Anterior cingulate cortex (tissue), 58 donors: ENCODE data around the gene ABT1.

ENCODE experiments used
- DNase-seq, 58 donors: peaks; one replicate each; lab custom pipeline; 2025; lab: John Stamatoyannopoulos, UW

ABT1 gene

DNA sequence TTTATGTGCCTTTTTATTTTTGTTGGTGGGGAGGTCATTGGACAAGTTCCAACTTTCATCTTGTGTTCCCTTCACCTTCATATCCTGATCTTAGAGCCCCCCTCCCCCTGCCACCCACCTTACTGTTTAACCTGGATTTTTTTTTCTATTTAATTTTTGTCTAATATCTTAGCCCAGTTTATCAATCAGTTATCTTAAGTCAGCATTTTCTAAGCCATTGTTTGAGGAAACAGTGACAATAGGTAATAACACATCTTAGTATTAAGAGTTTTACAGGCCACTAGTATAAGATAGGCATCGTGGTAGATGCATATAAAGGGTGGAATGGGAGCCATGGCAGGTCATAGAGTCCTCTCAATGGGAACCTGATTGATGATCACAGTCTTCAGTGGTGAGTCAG lies 2.4 kb downstream of the ABT1 start:
- no peak for DNase-seq

DNA sequence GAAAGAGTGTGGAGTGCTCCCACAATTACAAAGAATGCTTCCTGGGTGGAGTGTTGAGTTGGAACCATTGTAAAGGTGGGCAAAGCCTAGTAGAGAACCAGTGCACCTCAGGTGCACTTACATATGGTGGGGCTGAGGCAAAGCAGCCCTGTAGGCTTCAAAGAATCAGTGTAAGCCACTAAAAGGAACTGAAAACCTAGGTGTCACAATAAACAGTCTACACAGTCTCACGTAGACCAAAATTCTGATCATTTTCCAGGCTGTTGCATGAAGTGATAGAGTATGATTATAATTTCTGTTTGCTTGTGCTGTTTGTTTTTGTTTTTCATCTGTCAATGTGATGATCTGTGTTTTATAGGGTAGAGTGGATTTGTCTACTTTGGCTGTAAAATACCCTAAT lies 2.8 kb downstream of the ABT1 start:
- no peak for DNase-seq

DNA sequence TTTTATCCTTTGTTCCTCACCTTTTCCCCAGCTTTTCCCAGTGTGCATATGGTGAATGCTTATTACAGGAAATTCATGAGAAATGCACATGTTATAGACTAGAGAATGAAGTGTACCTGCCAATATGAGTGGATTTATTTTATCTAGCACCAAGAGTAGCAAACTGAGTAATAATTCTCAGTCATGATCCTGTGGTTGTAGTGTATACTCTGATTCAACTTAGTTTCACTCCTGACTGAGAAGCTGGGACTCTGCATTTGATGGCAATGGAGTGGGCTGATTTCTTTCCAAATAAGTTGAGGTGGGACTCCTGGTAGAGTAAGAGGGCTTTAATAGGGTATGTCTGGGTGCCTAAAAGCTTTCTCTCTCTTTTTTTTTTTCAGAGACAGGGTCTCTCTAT lies 4.0 kb downstream of the ABT1 start:
- no peak for DNase-seq

DNA sequence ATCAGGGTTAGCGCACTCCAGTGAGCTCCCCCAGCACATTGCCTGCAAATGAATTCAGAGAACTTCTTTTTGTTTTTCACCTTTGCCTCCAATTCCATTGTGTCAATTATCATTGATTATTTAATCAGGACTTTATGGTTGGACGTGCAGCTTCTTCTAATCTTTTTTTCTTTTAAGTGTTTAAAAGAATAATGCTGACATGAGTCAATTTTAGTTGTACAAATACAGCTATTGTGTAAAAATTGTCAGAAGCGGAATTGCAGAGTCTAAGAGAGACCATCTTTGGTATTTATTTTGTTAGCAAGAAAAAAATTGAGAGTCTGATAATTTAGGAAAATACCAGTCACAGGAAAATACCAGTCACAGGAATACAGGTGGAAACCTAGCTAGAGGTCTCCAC lies 5.5 kb downstream of the ABT1 start:
- DNase-seq = no peak

DNA sequence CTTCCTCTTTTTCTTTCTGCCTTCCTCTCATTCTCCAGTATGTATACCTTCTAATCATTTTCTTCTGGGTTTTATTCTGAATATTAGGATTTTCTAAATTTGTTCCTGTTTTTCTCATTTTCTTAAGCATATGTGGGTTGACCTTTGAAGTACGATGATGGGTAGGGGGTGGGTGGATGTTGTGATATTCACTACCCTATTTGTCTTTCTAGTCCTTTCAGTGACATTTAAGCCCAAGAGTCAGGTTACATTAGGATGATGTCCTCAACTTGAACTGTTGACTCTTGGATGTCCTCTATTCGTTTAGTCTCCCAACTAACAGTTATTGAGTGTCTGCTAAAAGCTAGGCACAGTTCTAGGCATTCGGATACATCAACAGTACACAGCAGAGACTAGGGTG lies 7.3 kb downstream of the ABT1 start:
- no peak for DNase-seq

DNA sequence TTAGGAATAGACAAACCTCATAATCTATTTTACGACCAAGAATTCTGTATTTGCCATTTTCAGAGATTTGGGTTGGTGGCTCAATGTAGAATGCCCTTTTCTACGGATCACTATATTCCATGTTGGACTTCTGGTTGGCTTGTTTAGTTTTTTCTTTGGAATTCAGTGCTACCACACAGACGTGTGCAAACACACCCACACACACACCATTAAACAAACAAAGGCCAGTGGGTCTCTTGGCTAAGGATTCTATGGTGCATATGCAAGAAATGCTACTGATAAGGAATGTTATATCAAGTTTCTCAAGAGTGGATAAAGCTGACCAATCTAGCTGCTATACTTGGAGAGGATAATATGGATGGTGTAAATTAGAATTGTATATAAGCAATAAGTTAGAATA lies 8.0 kb downstream of the ABT1 start:
- DNase-seq = no peak

DNA sequence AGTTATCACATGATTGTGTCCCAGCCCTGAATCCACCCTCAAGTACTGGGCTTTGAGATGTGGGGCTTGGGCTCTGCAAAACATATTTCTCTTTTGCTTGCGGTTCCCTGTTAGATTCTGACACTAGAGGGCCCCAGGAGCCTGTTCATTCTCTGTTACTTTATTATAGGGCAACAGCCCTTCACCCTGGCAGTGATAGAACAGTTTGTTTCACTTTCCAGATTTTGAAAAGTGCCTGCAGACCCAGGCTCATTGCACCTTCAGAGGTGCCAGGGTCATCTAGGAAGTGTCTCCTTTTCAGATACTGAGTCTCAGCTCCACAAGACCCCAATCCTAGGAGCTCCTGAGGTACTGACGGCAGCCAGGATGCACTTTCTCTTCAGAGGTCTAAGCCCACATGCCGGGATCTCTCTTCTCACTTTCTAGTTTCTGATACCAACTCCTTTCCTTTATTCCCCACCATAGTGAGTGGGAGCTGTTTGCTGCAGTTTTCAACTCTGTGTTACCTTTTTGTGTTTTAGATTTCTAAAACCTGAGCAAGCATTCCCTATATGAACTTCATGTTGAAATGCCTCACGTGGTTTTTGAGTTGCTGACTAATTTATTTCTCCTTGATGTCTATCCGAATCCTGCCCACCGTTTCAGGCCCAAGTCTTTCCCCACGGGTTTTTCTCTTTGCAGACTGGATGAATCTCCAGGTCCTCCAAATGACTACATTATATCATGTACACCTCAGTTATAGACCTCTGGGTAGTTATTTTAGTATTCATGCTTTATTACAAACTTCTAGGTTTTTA lies 10.9 kb downstream of the ABT1 start:
- peak in 27 of 58 donors; percentile 2 to 62 (median 20) for DNase-seq

DNA sequence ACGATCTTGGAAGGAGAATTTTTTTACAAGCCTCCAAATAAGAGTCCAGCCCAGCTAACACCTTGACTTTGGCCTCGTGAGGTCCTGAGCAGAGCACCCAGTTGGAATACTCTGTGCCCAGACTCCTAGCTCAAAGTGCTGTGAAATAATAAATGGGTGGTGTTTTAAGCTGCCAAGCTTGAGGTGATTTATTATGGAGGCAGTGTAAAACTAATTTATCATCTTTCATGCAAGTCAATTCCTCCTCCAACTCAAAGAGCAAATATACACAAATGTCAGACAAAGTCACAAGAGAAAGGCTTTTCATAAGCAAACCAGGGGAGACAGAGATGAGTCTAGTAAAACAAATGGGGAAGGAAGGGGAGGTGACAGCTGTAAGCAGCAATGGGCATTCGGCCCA lies 12.7 kb downstream of the ABT1 start:
- DNase-seq = no peak

DNA sequence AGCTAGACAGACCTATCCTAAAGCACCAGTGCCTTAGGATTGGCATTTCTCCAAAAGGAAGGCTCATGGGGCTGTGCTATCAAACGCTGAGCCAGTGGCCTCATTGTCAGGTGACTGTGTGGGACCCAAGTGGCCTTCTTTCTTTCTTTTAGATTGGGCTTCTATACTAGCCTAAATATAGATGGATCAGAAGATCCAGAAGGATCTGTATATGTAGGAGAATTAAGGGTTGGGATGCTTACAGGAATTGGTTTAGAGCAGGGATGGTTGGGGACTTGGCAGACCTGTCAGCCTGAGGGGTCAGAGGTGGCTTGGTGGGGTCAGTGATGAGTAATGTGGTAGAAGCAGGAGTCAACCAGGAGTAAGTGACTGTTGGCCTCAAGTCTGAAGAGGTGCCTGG lies 14.8 kb downstream of the ABT1 start:
- no peak for DNase-seq

DNA sequence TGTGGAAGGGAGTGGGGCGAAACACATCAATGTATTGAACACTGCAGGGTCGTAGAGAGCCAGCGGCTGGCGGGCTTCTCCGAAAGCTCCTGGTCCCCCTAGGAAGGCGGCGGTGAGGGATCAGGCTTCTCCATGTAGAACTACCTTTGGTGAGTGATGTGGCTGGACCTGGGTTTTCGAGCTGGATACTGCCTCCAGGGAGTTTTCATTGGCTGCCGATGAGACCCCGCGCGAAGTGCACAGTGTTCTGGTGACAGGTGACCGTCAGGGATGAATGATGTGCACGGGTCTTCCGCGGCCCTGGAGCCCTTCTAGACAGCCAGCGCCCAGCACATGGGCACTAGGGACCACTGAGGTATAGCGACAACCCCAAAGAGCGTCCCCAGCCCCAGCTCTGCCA lies 16.4 kb downstream of the ABT1 start:
- no peak for DNase-seq

DNA sequence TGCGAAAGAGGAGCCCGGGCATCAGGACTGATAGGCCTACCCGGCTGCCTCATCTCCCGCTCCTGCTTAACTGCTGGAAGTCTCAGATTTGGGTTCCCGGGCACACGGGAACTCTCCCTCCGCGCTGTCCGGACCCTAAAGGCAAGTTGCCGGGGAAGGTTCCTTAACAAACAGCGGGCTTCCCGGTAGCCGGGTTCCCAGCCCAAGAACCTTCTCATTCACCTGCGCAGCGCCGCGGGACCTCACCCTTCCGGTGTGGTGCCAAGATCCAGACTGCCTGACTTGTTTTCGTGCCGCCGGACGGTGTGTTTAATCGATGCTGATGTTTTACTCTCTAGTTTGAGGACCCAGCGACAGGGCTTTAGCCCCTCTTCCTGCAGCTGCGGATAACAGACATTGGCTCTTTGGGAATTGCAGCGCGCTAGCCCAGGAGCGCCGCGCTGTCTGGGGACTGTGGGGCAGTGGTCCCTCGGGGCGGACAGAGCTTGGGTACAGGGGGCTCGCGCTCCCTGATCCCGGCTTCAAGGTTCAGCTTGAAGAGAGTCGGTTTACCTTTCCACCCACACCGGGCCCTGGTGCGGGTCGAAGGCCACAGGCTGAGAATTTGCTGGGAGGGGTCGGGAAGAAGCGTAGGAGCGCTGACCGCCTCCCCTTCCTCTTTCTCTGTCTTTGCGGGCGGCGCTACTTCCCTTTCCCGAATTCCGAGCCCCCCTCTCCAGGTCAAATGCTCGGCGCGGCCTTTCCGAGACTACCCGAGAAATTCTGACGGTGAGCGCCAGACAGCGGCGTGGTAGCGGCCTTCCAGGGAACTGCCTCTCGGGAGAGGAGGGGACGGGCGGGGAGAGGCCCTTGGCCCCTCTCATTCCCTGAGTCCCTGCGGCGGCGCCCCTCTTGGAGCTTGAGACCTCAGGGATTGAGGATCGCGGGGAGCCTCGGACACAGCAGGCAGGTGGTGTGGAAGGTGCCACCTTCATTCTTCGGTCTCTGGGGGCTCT lies 17.2 kb downstream of the ABT1 start:
- no peak for DNase-seq

DNA sequence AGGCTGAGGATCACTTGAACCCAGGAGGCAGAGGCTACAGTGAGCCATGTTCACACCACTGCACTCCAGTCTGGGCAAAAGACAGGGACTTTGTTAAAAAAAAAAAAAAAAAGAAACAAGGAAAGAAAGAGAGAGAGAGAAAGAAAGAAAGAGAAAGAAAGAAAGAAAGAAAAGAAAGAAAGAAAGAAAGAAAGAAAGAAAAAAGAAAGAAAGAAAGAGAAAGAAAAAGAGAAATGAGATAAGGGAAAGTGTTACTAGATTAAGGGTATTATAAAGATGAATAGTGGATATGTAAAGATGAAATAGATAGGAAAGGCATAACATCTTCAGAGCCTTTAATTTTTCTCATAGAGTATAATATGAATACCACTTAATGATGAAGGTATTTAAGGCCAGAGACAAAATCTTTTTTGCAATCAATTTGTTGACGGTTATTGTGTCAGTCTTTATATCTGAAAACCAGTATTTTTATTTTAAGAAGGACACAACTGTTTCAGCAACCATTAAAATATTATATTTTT lies 26.6 kb downstream of the ABT1 start:
- no peak for DNase-seq

DNA sequence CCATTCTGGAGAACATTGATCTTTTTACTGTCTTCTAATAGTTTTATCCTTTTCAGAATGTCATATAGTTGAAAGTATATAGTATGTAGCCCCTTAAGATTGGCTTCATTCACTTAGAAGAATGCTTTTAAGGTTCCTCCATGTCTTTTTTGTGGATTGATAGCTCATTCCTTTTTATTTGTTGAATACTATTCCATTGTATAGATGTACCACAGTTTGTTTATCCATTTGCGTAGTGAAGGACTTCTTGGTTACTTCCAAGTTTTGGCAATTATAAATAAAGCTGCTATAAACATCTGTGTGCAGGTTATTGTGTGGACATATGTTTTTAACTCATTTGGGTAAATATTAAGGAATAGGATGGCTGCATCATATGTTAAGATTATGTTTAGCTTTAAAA lies 27.8 kb downstream of the ABT1 start:
- no peak for DNase-seq

DNA sequence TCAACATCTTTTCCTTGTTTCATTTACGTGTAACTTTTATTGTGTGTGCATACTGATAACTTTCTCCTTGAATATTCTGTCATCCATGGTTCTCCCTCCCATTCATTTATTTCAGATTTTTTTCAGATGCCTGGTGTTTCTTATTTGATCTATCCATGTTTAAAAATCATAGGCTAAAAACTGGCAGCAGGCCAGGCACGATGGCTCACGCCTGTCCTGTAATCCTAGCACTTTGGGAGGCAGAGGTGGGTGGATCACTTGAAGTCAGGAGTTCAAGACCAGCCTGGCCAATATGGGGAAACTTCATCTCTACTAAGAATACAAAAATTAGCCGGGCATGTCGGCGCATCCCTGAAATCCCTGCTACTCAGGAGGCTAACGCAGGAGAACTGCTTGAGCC lies 31.1 kb downstream of the ABT1 start:
- DNase-seq = no peak

DNA sequence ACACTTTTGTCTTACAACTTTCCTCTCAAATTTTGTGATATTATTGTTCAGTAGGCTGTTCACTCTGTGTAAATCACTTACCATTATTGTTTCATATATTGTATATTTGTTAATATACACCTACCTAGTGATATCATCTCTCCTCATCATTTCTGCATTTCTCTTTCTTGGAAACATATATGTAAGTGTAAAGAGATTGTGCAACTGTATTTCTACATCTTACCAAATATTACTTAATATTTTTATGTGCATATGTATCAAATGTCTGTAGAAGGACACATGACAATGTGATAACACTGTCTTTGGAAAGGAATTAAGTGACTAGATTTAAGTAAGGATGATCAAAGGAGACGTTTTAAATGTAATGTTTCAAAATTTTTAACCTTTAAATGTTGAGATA lies 32.6 kb downstream of the ABT1 start:
- no peak for DNase-seq

DNA sequence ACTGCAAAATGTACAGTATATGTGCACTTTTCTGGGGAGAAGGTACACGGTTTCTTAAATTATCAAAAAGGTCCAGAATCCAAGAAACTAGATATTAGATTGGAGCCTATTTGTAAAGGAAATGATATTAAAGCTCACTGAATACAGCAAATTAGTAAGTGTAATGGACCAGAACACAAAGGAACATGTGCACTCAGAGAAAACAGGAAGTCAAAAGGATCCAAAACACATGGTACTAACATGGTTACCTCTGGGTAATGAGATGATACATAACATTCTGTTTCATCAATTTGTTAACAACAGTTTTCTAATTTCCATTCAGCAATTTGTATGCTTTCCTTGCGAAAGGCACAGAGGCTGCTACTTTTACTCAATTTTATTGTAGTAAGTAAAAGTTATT lies 44.1 kb downstream of the ABT1 start:
- no peak for DNase-seq

DNA sequence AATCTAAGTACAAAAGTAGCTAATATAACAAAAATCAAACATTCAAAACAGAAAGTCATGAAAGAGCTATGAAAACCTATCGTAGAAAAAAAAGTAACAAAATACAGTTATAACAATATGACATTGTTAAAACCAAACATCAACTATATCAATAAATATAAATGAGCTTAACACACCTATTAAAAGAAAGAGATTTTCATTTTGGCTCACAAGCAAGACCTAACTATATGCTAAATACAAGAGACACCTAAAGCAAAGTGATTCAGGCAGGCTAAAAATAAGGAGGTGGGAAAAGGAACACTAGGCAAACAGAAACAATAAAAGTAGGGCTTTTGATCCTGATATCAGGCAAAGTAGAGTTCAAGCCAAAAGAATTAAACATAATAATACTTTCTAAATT lies 49.3 kb downstream of the ABT1 start:
- DNase-seq = no peak
